GM23248 (cell line): ENCODE results near the gene ISCA1. TPM values are rescaled to one million over a fixed set of nuclear protein-coding genes. Genes with fewer than 3 reads are reported as not detected.

Source experiments
- DNase-seq: peaks from one replicate; pipeline ENCODE4 v3.0.0-alpha.2; 2015
- H2AFZ ChIP-seq: fragments of 200-600 bp; sonication (generic); 2 replicates; pipeline ENCODE4 v1.6.1; 2016; ENCODE audit warnings: antibody characterized with exemption
- H3F3A ChIP-seq: fragments of 200-600 bp; sonication (generic); 2 replicates; pipeline ENCODE4 v1.6.1; 2016; ENCODE audit warnings: mild to moderate bottlenecking, antibody characterized with exemption, mixed run types; ENCODE audit not compliant: insufficient read depth
- H3K27ac ChIP-seq: fragments of 200-600 bp; sonication (generic); 2 replicates; pipeline ENCODE4 v1.5.1; 2016; ENCODE audit warnings: mild to moderate bottlenecking
- H3K27me3 ChIP-seq: fragments of 200-600 bp; sonication (generic); replicated peaks from 2 replicates; pipeline ENCODE4 v1.6.1; 2016; ENCODE audit warnings: mild to moderate bottlenecking; ENCODE audit not compliant: insufficient read depth
- H3K36me3 ChIP-seq: fragments of 200-600 bp; sonication (generic); 2 replicates; pipeline ENCODE4 v1.6.1; 2016; ENCODE audit warnings: low read depth, mild to moderate bottlenecking
- H3K4me1 ChIP-seq: fragments of 200-600 bp; sonication (generic); 2 replicates; pipeline ENCODE4 v1.6.1; 2016; ENCODE audit warnings: mild to moderate bottlenecking; ENCODE audit not compliant: insufficient read depth
- H3K4me2 ChIP-seq: fragments of 200-600 bp; sonication (generic); one replicate; pipeline ENCODE4 v1.6.1; 2016; ENCODE audit warnings: mild to moderate bottlenecking; ENCODE audit not compliant: unreplicated experiment
- H3K4me3 ChIP-seq: fragments of 200-600 bp; sonication (generic); 2 replicates; pipeline ENCODE4 v1.5.1; 2016; ENCODE audit warnings: mild to moderate bottlenecking
- H3K79me2 ChIP-seq: fragments of 200-600 bp; sonication (generic); 2 replicates; pipeline ENCODE4 v1.6.1; 2016; ENCODE audit warnings: mild to moderate bottlenecking; ENCODE audit not compliant: insufficient read depth
- H3K9ac ChIP-seq: fragments of 200-600 bp; sonication (generic); 2 replicates; pipeline ENCODE4 v1.6.1; 2016; ENCODE audit warnings: mild to moderate bottlenecking
- H3K9me2 ChIP-seq: fragments of 200-600 bp; sonication (generic); 2 replicates; pipeline ENCODE4 v1.6.1; 2016; ENCODE audit warnings: mixed run types, mild to moderate bottlenecking, moderate library complexity; ENCODE audit not compliant: insufficient read depth
- H3K9me3 ChIP-seq: fragments of 200-600 bp; sonication (generic); one replicate; pipeline ENCODE4 v1.6.1; 2017; ENCODE audit warnings: low read depth
- H4K20me1 ChIP-seq: fragments of 200-600 bp; sonication (generic); 2 replicates; pipeline ENCODE4 v1.6.0; 2016; ENCODE audit not compliant: insufficient read depth
- EZH2 ChIP-seq: fragments of 200-600 bp; sonication (generic); IDR thresholded peaks from 2 replicates; pipeline ENCODE4 v1.6.1; 2018; ENCODE audit warnings: antibody characterized with exemption, mild to moderate bottlenecking; ENCODE audit not compliant: insufficient read depth, poor library complexity, severe bottlenecking
- EZH2phosphoT487 ChIP-seq: fragments of 200-600 bp; sonication (generic); IDR thresholded peaks from 2 replicates; pipeline ENCODE4 v1.6.1; 2018; ENCODE audit warnings: antibody characterized with exemption, moderate library complexity, mild to moderate bottlenecking, low read depth; ENCODE audit not compliant: insufficient read depth
- WGBS, 2 experiments: methylation state at CpG; one replicate each; pipeline ENCODE4 v1.1.6; 2015 to 2017; ENCODE audit warnings: low lambda C conversion rate in 2 of 2, low coverage in 1 of 2; ENCODE audit errors: missing lambda C conversion rate in 2 of 2; 5-methylcytosine and 5-hydroxymethylcytosine counted together
- in situ Hi-C: fragments of 300-500 bp; cut with MboI; formaldehyde crosslinking; loops from 2 replicates; pipeline ENCODE4 v1.15.0; 2020
- polyA plus RNA-seq: library from polyadenylated mRNA; unstranded; fragments of >200 nt; fragmentation: Nextera tagmentation; extraction: Ambion mirVana; gene quantifications from 2 replicates; pipeline ENCODE4 v1.2.1, GENCODE V29; 2016
- small RNA-seq: library from RNA; depleted of rRNA; stranded (forward); fragments of <200 nt; gene quantifications from one replicate; pipeline ENCODE3, GENCODE V24; 2014; ENCODE audit warnings: low read depth, low replicate concordance
- total RNA-seq: library from RNA; depleted of rRNA; stranded (reverse); fragments of >200 nt; shearing (Covaris generic); gene quantifications from 2 replicates; pipeline ENCODE4 v1.2.3, GENCODE V29; 2014; rRNA removed

The ISCA1 gene
- total and polyA plus RNA-seq, 2 experiments from 2014 or later, result 45.4 to 46.7 TPM

GRCh38 chr9:86217076-86217755 is 65.1 kb downstream of the ISCA1 start:
- WGBS, 2 experiments, result 72 to 76% methylated on average over 7 of the region's 7 CpGs
- Histone ChIP-seq H3K4me3 (no peak overlapping the region), H3K36me3 (no peaks in the 10 kb centered on the region), H3K4me2 (no peak overlapping the region), H3K27ac (no peak overlapping the region), H3K79me2 (no peaks in the 10 kb centered on the region), H3F3A (no peaks in the 10 kb centered on the region), H3K9me2 (no peaks in the 10 kb centered on the region), H3K4me1 (no peaks in the 10 kb centered on the region), H3K27me3 (no peaks in the 10 kb centered on the region), H4K20me1 (no peaks in the 10 kb centered on the region), H3K9ac (no peak overlapping the region), H3K9me3 (no peaks in the 10 kb centered on the region), H2AFZ (no peak overlapping the region)
- in situ Hi-C loops, result no loop called here
- TF ChIP-seq EZH2 (no peak), EZH2phosphoT487 (no peak)
- no peak for DNase-seq

Small RNA genes lying within 50 kb of the gene (small RNA-seq; reads per million reads assigned to genes)
- gene AL137849.1 (not detected), gene RN7SKP264 (not detected)

Other genes starting within 250 kb of the ISCA1 start
- gene GOLM1, start 183.0 kb downstream of the ISCA1 start, total RNA-seq, result 48.2 and 56.2 TPM in 2 replicates
- 63.4 and 67.1 TPM in 2 replicates for gene GOLM1, start 183.0 kb downstream of the ISCA1 start, polyA plus RNA-seq
- gene C9orf153, start 22.9 kb downstream of the ISCA1 start, total RNA-seq, result not detected in 2 replicates
- 0.21 TPM in 1 of 2 replicates, not detected in the other for gene C9orf153, start 22.9 kb downstream of the ISCA1 start, polyA plus RNA-seq
- gene TUT7, start 71.9 kb upstream of the ISCA1 start, total RNA-seq, result 16.5 and 24.4 TPM in 2 replicates
- gene TUT7, start 71.9 kb upstream of the ISCA1 start, polyA plus RNA-seq, result 17.1 and 18.8 TPM in 2 replicates